ENCODE data around the gene SLC2A6. TPM values are rescaled to one million over a fixed set of nuclear protein-coding genes. Genes with fewer than 3 reads are reported as not detected.

SLC2A6 gene
- total and polyA plus RNA-seq, 4 donors, result 5.7 to 26.3 (median 20.3) TPM

GRCh38 chr9:133499132-133499891, 20.4 kb upstream of the SLC2A6 start:
- 70% methylated on average over 19 of the region's 19 CpGs for WGBS (ENCODE audit: insufficient coverage)
- Histone ChIP-seq H3K4me3 (ENCODE audit: low read depth, low read length) (no peak overlapping the region), H3K9me3 (ENCODE audit: control insufficient read depth, insufficient read depth, low read length) (peaks cover 11% of the 10 kb centered on the region), H3K36me3 (ENCODE audit: control insufficient read depth, insufficient read depth, low read length) (no peaks in the 10 kb centered on the region), H3K27me3 (ENCODE audit: control insufficient read depth, insufficient read depth, low read length) (no peaks in the 10 kb centered on the region), H3K27ac (ENCODE audit: low read depth, low read length) (no peak overlapping the region), H3K4me1 (ENCODE audit: control insufficient read depth, insufficient read depth, low read length) (no peaks in the 10 kb centered on the region)
- DNase-seq (ENCODE audit: low read depth in 4 of 6, low spot score in 6 of 6), result no peak

DNA sequence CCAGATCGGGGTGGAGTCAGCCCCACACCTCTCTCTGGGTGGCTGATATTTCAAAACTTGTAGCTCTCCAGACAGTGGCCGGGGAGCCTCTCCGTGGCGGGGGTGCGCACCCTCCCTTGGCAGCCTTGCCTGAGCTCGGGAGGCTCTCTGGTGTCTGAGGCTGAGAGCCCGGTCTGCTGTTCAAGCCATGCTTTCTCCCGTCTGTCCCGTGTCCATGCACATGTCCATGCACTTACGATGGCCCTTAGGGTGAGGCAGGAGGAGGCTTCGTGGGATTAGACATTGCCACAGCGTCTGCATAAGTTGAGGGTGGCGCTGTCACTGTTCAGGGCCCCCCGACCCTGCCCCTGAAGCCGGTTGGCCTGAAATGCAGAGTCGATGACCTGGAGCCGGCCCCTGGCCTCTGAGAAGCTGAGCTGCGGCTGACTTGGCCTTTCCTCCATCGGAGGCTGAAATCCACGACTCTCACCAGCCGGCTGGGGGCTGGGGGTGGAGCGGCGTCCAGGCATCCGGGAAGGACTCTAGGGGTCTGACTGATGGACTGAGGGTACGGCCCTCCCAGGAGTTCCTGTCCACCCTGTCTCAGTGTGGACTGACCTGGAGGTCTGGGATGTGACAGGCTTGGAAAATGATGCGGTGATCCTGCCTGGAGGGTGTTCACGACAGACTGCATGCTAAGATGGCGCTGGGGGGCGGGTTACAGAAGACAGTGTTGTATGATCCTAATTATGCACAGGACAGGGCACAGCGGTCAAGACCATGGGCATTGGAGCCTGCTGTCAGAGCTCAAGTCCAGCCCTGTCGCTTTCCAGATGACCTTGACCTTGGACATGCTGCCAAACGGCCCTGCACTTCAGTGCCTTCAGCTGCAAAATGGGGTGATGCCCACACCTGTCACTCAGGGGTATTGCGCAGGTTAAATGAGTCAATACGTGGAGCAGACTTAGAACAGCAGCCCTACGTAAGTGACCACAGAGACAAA, 18.3 kb upstream of the SLC2A6 start:
- 63% methylated on average over 32 of the region's 35 CpGs for WGBS (ENCODE audit: insufficient coverage)
- Histone ChIP-seq H3K27me3 (ENCODE audit: control insufficient read depth, insufficient read depth, low read length) (no peaks in the 10 kb centered on the region), H3K27ac (ENCODE audit: low read depth, low read length) (no peak overlapping the region)

GRCh38 chr9:133495327-133496293, 16.7 kb upstream of the SLC2A6 start:
- Histone ChIP-seq H3K27me3 (ENCODE audit: control insufficient read depth, insufficient read depth, low read length) (no peaks in the 10 kb centered on the region), H3K4me3 (ENCODE audit: low read depth, low read length) (no peak overlapping the region), H3K36me3 (ENCODE audit: control insufficient read depth, insufficient read depth, low read length) (no peaks in the 10 kb centered on the region), H3K27ac (ENCODE audit: low read depth, low read length) (no peak overlapping the region), H3K9me3 (ENCODE audit: control insufficient read depth, insufficient read depth, low read length) (no peaks in the 10 kb centered on the region), H3K4me1 (ENCODE audit: control insufficient read depth, insufficient read depth, low read length) (peaks cover 14% of the 10 kb centered on the region)
- WGBS (ENCODE audit: insufficient coverage), result 94% methylated on average over 24 of the region's 24 CpGs
- DNase-seq (ENCODE audit: low read depth in 4 of 6, low spot score in 6 of 6), result no peak

More for the DNA sequence above, 18.3 kb upstream of the SLC2A6 start:
- peaks cover 7% of the 10 kb centered on the region for H3K9me3 ChIP-seq (ENCODE audit: control insufficient read depth, insufficient read depth, low read length)
- H3K36me3 ChIP-seq (ENCODE audit: control insufficient read depth, insufficient read depth, low read length), result no peaks in the 10 kb centered on the region
- DNase-seq (ENCODE audit: low read depth in 4 of 6, low spot score in 6 of 6), result no peak
- H3K4me1 ChIP-seq (ENCODE audit: control insufficient read depth, insufficient read depth, low read length), result peaks cover 10% of the 10 kb centered on the region
- H3K4me3 ChIP-seq (ENCODE audit: low read depth, low read length), result no peak overlapping the region

- H3K27me3 ChIP-seq (ENCODE audit: control insufficient read depth, insufficient read depth, low read length), result no peaks in the 10 kb centered on the region
- H3K4me3 ChIP-seq (ENCODE audit: low read depth, low read length), result no peak overlapping the region
- peaks cover 14% of the 10 kb centered on the region for H3K4me1 ChIP-seq (ENCODE audit: control insufficient read depth, insufficient read depth, low read length)
- no peak for DNase-seq (ENCODE audit: low read depth in 4 of 6, low spot score in 6 of 6)
- H3K36me3 ChIP-seq (ENCODE audit: control insufficient read depth, insufficient read depth, low read length), result no peaks in the 10 kb centered on the region
- no peak overlapping the region for H3K27ac ChIP-seq (ENCODE audit: low read depth, low read length)
- 77% methylated on average over 22 of the region's 24 CpGs for WGBS (ENCODE audit: insufficient coverage)
- no peaks in the 10 kb centered on the region for H3K9me3 ChIP-seq (ENCODE audit: control insufficient read depth, insufficient read depth, low read length)
Observed at GRCh38 chr9:133494636-133495326, 15.9 kb upstream of the SLC2A6 start.

GRCh38 chr9:133493845-133494540, 15.1 kb upstream of the SLC2A6 start:
- H3K27me3 ChIP-seq (ENCODE audit: control insufficient read depth, insufficient read depth, low read length), result no peaks in the 10 kb centered on the region
- 88% methylated on average over 23 of the region's 23 CpGs for WGBS (ENCODE audit: insufficient coverage)
- no peak overlapping the region for H3K4me3 ChIP-seq (ENCODE audit: low read depth, low read length)
- no peaks in the 10 kb centered on the region for H3K36me3 ChIP-seq (ENCODE audit: control insufficient read depth, insufficient read depth, low read length)
- H3K4me1 ChIP-seq (ENCODE audit: control insufficient read depth, insufficient read depth, low read length), result peaks cover 14% of the 10 kb centered on the region
- H3K27ac ChIP-seq (ENCODE audit: low read depth, low read length), result no peak overlapping the region
- H3K9me3 ChIP-seq (ENCODE audit: control insufficient read depth, insufficient read depth, low read length), result no peaks in the 10 kb centered on the region
- DNase-seq (ENCODE audit: low read depth in 4 of 6, low spot score in 6 of 6), result no peak

- Histone ChIP-seq H3K4me3 (ENCODE audit: low read depth, low read length) (no peak overlapping the region), H3K27me3 (ENCODE audit: control insufficient read depth, insufficient read depth, low read length) (no peaks in the 10 kb centered on the region), H3K4me1 (ENCODE audit: control insufficient read depth, insufficient read depth, low read length) (peaks cover 14% of the 10 kb centered on the region), H3K36me3 (ENCODE audit: control insufficient read depth, insufficient read depth, low read length) (no peaks in the 10 kb centered on the region), H3K27ac (ENCODE audit: low read depth, low read length) (no peak overlapping the region), H3K9me3 (ENCODE audit: control insufficient read depth, insufficient read depth, low read length) (no peaks in the 10 kb centered on the region)
- no peak for DNase-seq (ENCODE audit: low read depth in 4 of 6, low spot score in 6 of 6)
- WGBS (ENCODE audit: insufficient coverage), result 83% methylated on average over 11 of the region's 11 CpGs
Observed at GRCh38 chr9:133493428-133493827, 14.5 kb upstream of the SLC2A6 start.

- H3K27ac ChIP-seq (ENCODE audit: low read depth, low read length), result no peak overlapping the region
- DNase-seq (ENCODE audit: low read depth in 4 of 6, low spot score in 6 of 6), result no peak
Observed at GRCh38 chr9:133492061-133493021, 13.4 kb upstream of the SLC2A6 start.

GRCh38 chr9:133491656-133491925, 12.7 kb upstream of the SLC2A6 start:
- Histone ChIP-seq H3K4me1 (ENCODE audit: control insufficient read depth, insufficient read depth, low read length) (peaks cover 18% of the 10 kb centered on the region), H3K9me3 (ENCODE audit: control insufficient read depth, insufficient read depth, low read length) (no peaks in the 10 kb centered on the region), H3K4me3 (ENCODE audit: low read depth, low read length) (no peak overlapping the region), H3K27ac (ENCODE audit: low read depth, low read length) (no peak overlapping the region), H3K27me3 (ENCODE audit: control insufficient read depth, insufficient read depth, low read length) (no peaks in the 10 kb centered on the region), H3K36me3 (ENCODE audit: control insufficient read depth, insufficient read depth, low read length) (no peaks in the 10 kb centered on the region)
- no peak for DNase-seq (ENCODE audit: low read depth in 4 of 6, low spot score in 6 of 6)
- no CpG with 5 or more reads among the region's 8 CpGs for WGBS (ENCODE audit: insufficient coverage)

More at GRCh38 chr9:133492061-133493021, 13.4 kb upstream of the SLC2A6 start:
- Histone ChIP-seq H3K36me3 (ENCODE audit: control insufficient read depth, insufficient read depth, low read length) (no peaks in the 10 kb centered on the region), H3K4me1 (ENCODE audit: control insufficient read depth, insufficient read depth, low read length) (peaks cover 18% of the 10 kb centered on the region), H3K27me3 (ENCODE audit: control insufficient read depth, insufficient read depth, low read length) (no peaks in the 10 kb centered on the region), H3K4me3 (ENCODE audit: low read depth, low read length) (no peak overlapping the region), H3K9me3 (ENCODE audit: control insufficient read depth, insufficient read depth, low read length) (no peaks in the 10 kb centered on the region)
- 65% methylated on average over 31 of the region's 33 CpGs for WGBS (ENCODE audit: insufficient coverage)
